Measurements from ENCODE around the gene MCCC2.

DNA sequence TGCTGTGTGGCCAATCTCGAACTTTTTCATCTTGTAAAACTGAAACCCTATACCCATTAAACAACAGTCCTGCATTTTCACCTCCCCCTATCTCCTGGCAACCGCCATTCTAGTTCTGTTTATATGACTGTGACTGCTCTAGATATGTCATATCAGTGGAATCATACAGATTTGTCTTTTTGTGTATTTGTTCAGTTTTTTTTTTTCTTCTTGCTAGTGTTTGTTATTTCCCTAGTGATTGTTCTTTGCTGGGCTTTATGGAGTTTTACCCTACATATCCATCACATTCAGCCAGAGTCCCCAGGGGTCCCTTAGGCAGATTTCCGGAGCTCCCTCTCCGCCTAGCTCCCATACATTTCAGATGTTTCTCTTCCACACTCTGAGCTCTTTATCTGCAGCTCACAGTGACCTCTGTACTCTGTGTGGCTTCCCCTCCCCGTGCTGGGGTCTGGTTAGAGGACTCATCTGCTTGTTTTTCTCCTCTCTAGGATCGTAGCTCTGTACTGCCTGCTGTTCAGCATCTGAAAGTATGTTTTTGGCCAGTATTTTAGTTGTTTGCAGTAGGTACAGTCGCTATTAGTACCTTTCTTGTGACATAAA, 106.8 kb downstream of the MCCC2 start:
- TF ChIP-seq, protein P1, sequence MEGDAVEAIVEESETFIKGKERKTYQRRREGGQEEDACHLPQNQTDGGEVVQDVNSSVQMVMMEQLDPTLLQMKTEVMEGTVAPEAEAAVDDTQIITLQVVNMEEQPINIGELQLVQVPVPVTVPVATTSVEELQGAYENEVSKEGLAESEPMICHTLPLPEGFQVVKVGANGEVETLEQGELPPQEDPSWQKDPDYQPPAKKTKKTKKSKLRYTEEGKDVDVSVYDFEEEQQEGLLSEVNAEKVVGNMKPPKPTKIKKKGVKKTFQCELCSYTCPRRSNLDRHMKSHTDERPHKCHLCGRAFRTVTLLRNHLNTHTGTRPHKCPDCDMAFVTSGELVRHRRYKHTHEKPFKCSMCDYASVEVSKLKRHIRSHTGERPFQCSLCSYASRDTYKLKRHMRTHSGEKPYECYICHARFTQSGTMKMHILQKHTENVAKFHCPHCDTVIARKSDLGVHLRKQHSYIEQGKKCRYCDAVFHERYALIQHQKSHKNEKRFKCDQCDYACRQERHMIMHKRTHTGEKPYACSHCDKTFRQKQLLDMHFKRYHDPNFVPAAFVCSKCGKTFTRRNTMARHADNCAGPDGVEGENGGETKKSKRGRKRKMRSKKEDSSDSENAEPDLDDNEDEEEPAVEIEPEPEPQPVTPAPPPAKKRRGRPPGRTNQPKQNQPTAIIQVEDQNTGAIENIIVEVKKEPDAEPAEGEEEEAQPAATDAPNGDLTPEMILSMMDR (IDR thresholded peaks at IDR 0.05; ENCODE audit: low read depth, low read length, missing input control): no peak
- no peak for TF ChIP-seq YY1 (IDR thresholded peaks at IDR 0.05)
- TF ChIP-seq, protein P2, sequence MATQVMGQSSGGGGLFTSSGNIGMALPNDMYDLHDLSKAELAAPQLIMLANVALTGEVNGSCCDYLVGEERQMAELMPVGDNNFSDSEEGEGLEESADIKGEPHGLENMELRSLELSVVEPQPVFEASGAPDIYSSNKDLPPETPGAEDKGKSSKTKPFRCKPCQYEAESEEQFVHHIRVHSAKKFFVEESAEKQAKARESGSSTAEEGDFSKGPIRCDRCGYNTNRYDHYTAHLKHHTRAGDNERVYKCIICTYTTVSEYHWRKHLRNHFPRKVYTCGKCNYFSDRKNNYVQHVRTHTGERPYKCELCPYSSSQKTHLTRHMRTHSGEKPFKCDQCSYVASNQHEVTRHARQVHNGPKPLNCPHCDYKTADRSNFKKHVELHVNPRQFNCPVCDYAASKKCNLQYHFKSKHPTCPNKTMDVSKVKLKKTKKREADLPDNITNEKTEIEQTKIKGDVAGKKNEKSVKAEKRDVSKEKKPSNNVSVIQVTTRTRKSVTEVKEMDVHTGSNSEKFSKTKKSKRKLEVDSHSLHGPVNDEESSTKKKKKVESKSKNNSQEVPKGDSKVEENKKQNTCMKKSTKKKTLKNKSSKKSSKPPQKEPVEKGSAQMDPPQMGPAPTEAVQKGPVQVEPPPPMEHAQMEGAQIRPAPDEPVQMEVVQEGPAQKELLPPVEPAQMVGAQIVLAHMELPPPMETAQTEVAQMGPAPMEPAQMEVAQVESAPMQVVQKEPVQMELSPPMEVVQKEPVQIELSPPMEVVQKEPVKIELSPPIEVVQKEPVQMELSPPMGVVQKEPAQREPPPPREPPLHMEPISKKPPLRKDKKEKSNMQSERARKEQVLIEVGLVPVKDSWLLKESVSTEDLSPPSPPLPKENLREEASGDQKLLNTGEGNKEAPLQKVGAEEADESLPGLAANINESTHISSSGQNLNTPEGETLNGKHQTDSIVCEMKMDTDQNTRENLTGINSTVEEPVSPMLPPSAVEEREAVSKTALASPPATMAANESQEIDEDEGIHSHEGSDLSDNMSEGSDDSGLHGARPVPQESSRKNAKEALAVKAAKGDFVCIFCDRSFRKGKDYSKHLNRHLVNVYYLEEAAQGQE (IDR thresholded peaks at IDR 0.05): no peak
- no peak for TF ChIP-seq JUND (IDR thresholded peaks at IDR 0.05)
- no peak for TF ChIP-seq EGR1 (IDR thresholded peaks at IDR 0.05; ENCODE audit: low read depth in 2 of 2)
- TF ChIP-seq, protein P3, sequence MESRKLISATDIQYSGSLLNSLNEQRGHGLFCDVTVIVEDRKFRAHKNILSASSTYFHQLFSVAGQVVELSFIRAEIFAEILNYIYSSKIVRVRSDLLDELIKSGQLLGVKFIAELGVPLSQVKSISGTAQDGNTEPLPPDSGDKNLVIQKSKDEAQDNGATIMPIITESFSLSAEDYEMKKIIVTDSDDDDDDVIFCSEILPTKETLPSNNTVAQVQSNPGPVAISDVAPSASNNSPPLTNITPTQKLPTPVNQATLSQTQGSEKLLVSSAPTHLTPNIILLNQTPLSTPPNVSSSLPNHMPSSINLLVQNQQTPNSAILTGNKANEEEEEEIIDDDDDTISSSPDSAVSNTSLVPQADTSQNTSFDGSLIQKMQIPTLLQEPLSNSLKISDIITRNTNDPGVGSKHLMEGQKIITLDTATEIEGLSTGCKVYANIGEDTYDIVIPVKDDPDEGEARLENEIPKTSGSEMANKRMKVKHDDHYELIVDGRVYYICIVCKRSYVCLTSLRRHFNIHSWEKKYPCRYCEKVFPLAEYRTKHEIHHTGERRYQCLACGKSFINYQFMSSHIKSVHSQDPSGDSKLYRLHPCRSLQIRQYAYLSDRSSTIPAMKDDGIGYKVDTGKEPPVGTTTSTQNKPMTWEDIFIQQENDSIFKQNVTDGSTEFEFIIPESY (IDR thresholded peaks at IDR 0.05): no peak
